Measurements from ENCODE around the gene APOH. TPM values are rescaled to one million over a fixed set of nuclear protein-coding genes. Genes with fewer than 3 reads are reported as not detected.

The APOH gene
- total RNA-seq, 1 donor from 2014 or later: not detected

GRCh38 chr17:66167189-66167815, 61.9 kb downstream of the APOH start:
- TF ChIP-seq CTCF (IDR thresholded peaks at IDR 0.05): no peak
- H3K27me3 Mint-ChIP-seq: no peaks in the 10 kb centered on the region
- no peak overlapping the region for H3K4me3 Mint-ChIP-seq
- CTCF ChIA-PET: interaction anchor here (4.5 to 5.3 kb wide), 2 partner anchors 873 to 935 kb away, joined by 29 to 44 read pairs; no protein-coding TSS in a partner anchor
- intact Hi-C loops (cut with micrococcal nuclease): loop anchor here (2.0 to 10.0 kb wide), 2 partner anchors 1203 to 1391 kb away; no protein-coding TSS in a partner anchor
- no peak for ATAC-seq (ENCODE audit: low read depth)
- H3K4me1 Mint-ChIP-seq: no peaks in the 10 kb centered on the region
- no peaks in the 10 kb centered on the region for H3K9me3 Mint-ChIP-seq
- DNase-seq: no peak
- H3K36me3 Mint-ChIP-seq (ENCODE audit: low read depth): no peaks in the 10 kb centered on the region
- no peak overlapping the region for H3K27ac Mint-ChIP-seq
- POLR2A ChIA-PET: no interaction called here

GRCh38 chr17:66165537-66166123, 63.6 kb downstream of the APOH start:
- H3K4me3 Mint-ChIP-seq: no peak overlapping the region
- ChIA-PET CTCF (interaction anchor here (0.6 to 5.3 kb wide), 5 partner anchors 11 to 934 kb away, joined by 3 to 44 read pairs (median 4); no protein-coding TSS in a partner anchor), POLR2A (no interaction called here)
- no peaks in the 10 kb centered on the region for H3K4me1 Mint-ChIP-seq
- DNase-seq (no peak), ATAC-seq (ENCODE audit: low read depth) (no peak)
- H3K9me3 Mint-ChIP-seq: no peaks in the 10 kb centered on the region
- TF ChIP-seq CTCF (IDR thresholded peaks at IDR 0.05): peak; percentile 84
- H3K36me3 Mint-ChIP-seq (ENCODE audit: low read depth): no peaks in the 10 kb centered on the region
- H3K27me3 Mint-ChIP-seq: no peaks in the 10 kb centered on the region
- no peak overlapping the region for H3K27ac Mint-ChIP-seq
- intact Hi-C loops (cut with micrococcal nuclease): loop anchor here (1.0 to 10.0 kb wide), 3 partner anchors 934 to 1389 kb away; no protein-coding TSS in a partner anchor

Other genes starting within 250 kb of the APOH start
- gene CEP112, start 37.3 kb downstream of the APOH start, total RNA-seq: 3.8 and 3.9 TPM in 2 replicates
- gene PRKCA, start 73.2 kb upstream of the APOH start, total RNA-seq: 1.4 and 2.2 TPM in 2 replicates

Measured in activated B cell treated with CpG ODN at 0.5 μM for 24 hours (primary cell).